ENCODE data around the gene ZEB2. TPM values are rescaled to one million over a fixed set of nuclear protein-coding genes. Genes with fewer than 3 reads are reported as not detected.

ZEB2 gene
- total and polyA plus RNA-seq, 2 donors = 15.3 to 16.1 TPM

- no peak overlapping the region for H3K4me3 ChIP-seq (ENCODE audit: low read length in 2 of 2)
- H3K9me3 ChIP-seq (ENCODE audit: control insufficient read depth in 2 of 2, insufficient read depth in 1 of 2, low read length in 1 of 2) = no peaks in the 10 kb centered on the region
- no peaks in the 10 kb centered on the region for H3K27me3 ChIP-seq (ENCODE audit: control insufficient read depth in 2 of 2, insufficient read depth in 1 of 2, low read length in 1 of 2)
- H3K27ac ChIP-seq (ENCODE audit: low read depth in 1 of 2, low read length in 1 of 2) = no peak overlapping the region
- no peak for DNase-seq (ENCODE audit: low read depth in 6 of 9, low spot score in 9 of 9)
- no peaks in the 10 kb centered on the region for H3K36me3 ChIP-seq (ENCODE audit: control insufficient read depth in 2 of 2, insufficient read depth in 2 of 2, low read length in 1 of 2)
- peaks cover 0 to 5% of the 10 kb centered on the region in 2 donors for H3K4me1 ChIP-seq (ENCODE audit: control insufficient read depth in 2 of 2, insufficient read depth in 2 of 2, low read length in 2 of 2)
- WGBS = 93% methylated on average over 10 of the region's 10 CpGs
These were observed 71.4 kb downstream of the ZEB2 start for GRCh38 chr2:144448389-144449027.

DNA sequence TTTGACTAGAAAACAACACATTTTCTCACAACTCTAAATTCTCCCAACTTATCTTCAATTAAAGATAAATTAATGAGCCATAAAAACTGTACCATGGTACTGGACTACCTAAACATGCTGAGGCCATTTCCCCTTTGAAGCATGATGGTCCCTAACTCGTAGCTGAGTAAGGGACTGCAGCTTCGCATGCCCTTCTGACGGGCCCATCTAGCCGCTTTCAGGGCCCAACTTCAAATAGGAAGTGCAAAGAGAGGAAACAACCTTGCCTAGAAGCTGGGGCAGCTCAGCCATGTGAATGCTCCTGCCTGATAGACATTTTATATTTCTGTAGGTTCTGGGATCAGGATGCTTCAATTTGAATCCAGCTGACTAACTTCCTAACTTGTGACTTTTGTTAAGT, 72.4 kb downstream of the ZEB2 start:
- H3K36me3 ChIP-seq (ENCODE audit: control insufficient read depth in 2 of 2, insufficient read depth in 2 of 2, low read length in 1 of 2) = no peaks in the 10 kb centered on the region
- no peak for DNase-seq (ENCODE audit: low read depth in 6 of 9, low spot score in 9 of 9)
- peaks cover 0 to 2% of the 10 kb centered on the region in 2 donors for H3K4me1 ChIP-seq (ENCODE audit: control insufficient read depth in 2 of 2, insufficient read depth in 2 of 2, low read length in 2 of 2)
- 95% methylated on average over 4 of the region's 4 CpGs for WGBS
- no peak overlapping the region for H3K27ac ChIP-seq (ENCODE audit: low read depth in 1 of 2, low read length in 1 of 2)
- no peaks in the 10 kb centered on the region for H3K27me3 ChIP-seq (ENCODE audit: control insufficient read depth in 2 of 2, insufficient read depth in 1 of 2, low read length in 1 of 2)
- H3K4me3 ChIP-seq (ENCODE audit: low read length in 2 of 2) = no peak overlapping the region
- no peaks in the 10 kb centered on the region for H3K9me3 ChIP-seq (ENCODE audit: control insufficient read depth in 2 of 2, insufficient read depth in 1 of 2, low read length in 1 of 2)

DNA sequence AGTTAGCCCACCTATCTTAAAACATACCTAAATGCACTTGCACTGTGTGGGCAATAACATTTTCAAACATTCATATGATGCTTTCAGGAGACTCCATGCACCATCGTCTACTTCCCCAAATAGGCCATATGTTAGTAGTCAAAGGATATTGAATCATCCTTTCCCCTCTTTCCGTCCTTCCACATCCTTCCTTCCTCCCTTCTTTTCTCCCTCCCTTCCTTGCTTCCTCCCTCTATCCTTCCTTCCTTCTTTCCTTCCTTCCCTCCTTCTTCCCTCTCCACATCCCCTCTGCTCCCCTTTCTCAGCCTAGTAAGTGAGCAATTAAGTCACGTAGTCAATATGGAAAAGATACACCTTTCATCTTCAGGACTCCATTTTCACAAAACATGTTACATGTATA, 73.8 kb downstream of the ZEB2 start:
- no peaks in the 10 kb centered on the region for H3K27me3 ChIP-seq (ENCODE audit: control insufficient read depth in 2 of 2, insufficient read depth in 1 of 2, low read length in 1 of 2)
- H3K4me1 ChIP-seq (ENCODE audit: control insufficient read depth in 2 of 2, insufficient read depth in 2 of 2, low read length in 2 of 2) = no peaks in the 10 kb centered on the region
- no peaks in the 10 kb centered on the region for H3K9me3 ChIP-seq (ENCODE audit: control insufficient read depth in 2 of 2, insufficient read depth in 1 of 2, low read length in 1 of 2)
- H3K4me3 ChIP-seq (ENCODE audit: low read length in 2 of 2) = no peak overlapping the region
- no peak for DNase-seq (ENCODE audit: low read depth in 6 of 9, low spot score in 9 of 9)
- H3K36me3 ChIP-seq (ENCODE audit: control insufficient read depth in 2 of 2, insufficient read depth in 2 of 2, low read length in 1 of 2) = no peaks in the 10 kb centered on the region
- 95% methylated on average over 3 of the region's 3 CpGs for WGBS
- H3K27ac ChIP-seq (ENCODE audit: low read depth in 1 of 2, low read length in 1 of 2) = no peak overlapping the region

DNA sequence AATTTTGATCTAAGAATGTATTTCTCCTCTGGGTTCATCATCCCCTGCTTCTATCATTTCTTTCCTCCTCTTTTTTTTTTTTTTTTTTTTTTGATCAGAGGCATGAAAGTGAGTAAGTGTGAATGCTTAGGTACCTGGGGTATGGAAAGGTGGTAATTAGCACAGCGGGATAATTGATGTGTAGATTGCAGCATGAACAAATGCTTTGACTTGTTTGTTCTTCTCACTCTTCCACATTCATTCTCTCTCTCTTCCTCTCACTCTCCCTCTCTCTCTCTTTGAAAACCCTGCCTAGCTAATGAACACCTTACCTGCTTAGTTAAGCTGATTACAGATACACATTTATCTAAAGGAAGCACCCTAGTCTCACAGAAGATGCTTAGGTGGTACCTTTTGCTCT, 74.7 kb downstream of the ZEB2 start:
- no peaks in the 10 kb centered on the region for H3K27me3 ChIP-seq (ENCODE audit: control insufficient read depth in 2 of 2, insufficient read depth in 1 of 2, low read length in 1 of 2)
- 95% methylated on average over 1 of the region's 1 CpG for whole genome bisulfite sequencing
- no peaks in the 10 kb centered on the region for H3K9me3 ChIP-seq (ENCODE audit: control insufficient read depth in 2 of 2, insufficient read depth in 1 of 2, low read length in 1 of 2)
- no peaks in the 10 kb centered on the region for H3K4me1 ChIP-seq (ENCODE audit: control insufficient read depth in 2 of 2, insufficient read depth in 2 of 2, low read length in 2 of 2)
- no peak overlapping the region for H3K27ac ChIP-seq (ENCODE audit: low read depth in 1 of 2, low read length in 1 of 2)
- H3K4me3 ChIP-seq (ENCODE audit: low read length in 2 of 2) = no peak overlapping the region
- no peaks in the 10 kb centered on the region for H3K36me3 ChIP-seq (ENCODE audit: control insufficient read depth in 2 of 2, insufficient read depth in 2 of 2, low read length in 1 of 2)
- no peak for DNase-seq (ENCODE audit: low read depth in 6 of 9, low spot score in 9 of 9)

DNA sequence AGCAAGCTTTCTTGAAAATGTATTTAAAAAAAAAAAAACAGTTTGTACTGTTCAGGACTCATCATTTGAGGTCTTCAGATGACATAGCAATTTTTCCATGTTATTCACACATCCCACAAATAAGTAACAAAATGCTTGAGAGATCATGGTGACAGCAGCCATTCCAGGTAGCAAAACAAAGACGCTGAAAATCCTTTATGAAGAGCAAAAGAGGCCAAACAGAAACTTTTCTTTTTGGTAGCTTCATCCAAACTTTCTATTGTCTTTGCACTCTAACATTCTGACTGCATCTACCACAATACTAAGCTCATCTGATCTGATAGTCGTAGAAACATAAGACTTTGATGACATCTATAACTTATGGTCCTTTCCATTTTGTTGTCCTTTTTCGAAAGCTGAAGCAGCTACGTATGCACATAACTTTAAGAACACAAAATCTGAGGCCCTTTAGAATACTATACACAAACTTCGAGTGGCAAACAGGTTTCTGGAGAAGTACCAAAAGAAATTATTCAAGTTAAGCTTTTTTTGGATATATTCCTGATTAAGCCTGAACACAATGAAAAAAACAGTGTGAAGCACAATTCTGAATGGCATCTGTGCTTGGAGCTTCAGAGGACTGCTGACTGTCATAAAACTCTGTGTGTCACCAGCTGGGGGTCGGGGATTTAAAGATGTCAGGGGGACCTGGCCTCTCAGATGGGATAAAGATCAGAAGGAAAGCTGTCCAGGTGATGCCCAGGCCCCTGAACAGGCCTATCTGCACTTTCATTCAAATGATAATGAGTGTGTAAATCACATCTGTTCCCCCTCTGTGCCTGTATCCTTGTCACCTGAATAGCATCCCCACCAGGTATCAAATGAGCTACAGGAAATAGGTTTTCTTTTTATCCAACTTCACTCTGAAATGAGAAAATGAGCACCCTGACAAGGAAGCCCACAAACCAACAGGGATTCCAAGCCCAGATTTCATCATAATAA, 75.8 kb downstream of the ZEB2 start:
- H3K4me3 ChIP-seq (ENCODE audit: low read length in 2 of 2) = no peak overlapping the region
- H3K36me3 ChIP-seq (ENCODE audit: control insufficient read depth in 2 of 2, insufficient read depth in 2 of 2, low read length in 1 of 2) = no peaks in the 10 kb centered on the region
- no peaks in the 10 kb centered on the region for H3K4me1 ChIP-seq (ENCODE audit: control insufficient read depth in 2 of 2, insufficient read depth in 2 of 2, low read length in 2 of 2)
- no peaks in the 10 kb centered on the region for H3K9me3 ChIP-seq (ENCODE audit: control insufficient read depth in 2 of 2, insufficient read depth in 1 of 2, low read length in 1 of 2)
- no peaks in the 10 kb centered on the region for H3K27me3 ChIP-seq (ENCODE audit: control insufficient read depth in 2 of 2, insufficient read depth in 1 of 2, low read length in 1 of 2)
- DNase-seq (ENCODE audit: low read depth in 6 of 9, low spot score in 9 of 9) = no peak
- whole genome bisulfite sequencing = 87% methylated on average over 6 of the region's 6 CpGs
- H3K27ac ChIP-seq (ENCODE audit: low read depth in 1 of 2, low read length in 1 of 2) = no peak overlapping the region

GRCh38 chr2:144441711-144442141, 78.2 kb downstream of the ZEB2 start:
- 95% methylated on average over 2 of the region's 2 CpGs for WGBS
- no peak overlapping the region for H3K27ac ChIP-seq (ENCODE audit: low read depth in 1 of 2, low read length in 1 of 2)
- no peaks in the 10 kb centered on the region for H3K4me1 ChIP-seq (ENCODE audit: control insufficient read depth in 2 of 2, insufficient read depth in 2 of 2, low read length in 2 of 2)
- H3K27me3 ChIP-seq (ENCODE audit: control insufficient read depth in 2 of 2, insufficient read depth in 1 of 2, low read length in 1 of 2) = no peaks in the 10 kb centered on the region
- H3K36me3 ChIP-seq (ENCODE audit: control insufficient read depth in 2 of 2, insufficient read depth in 2 of 2, low read length in 1 of 2) = no peaks in the 10 kb centered on the region
- no peak overlapping the region for H3K4me3 ChIP-seq (ENCODE audit: low read length in 2 of 2)
- H3K9me3 ChIP-seq (ENCODE audit: control insufficient read depth in 2 of 2, insufficient read depth in 1 of 2, low read length in 1 of 2) = no peaks in the 10 kb centered on the region
- no peak for DNase-seq (ENCODE audit: low read depth in 6 of 9, low spot score in 9 of 9)

- 99% methylated on average over 1 of the region's 1 CpG for WGBS
These were observed 79.9 kb downstream of the ZEB2 start for GRCh38 chr2:144439993-144440392.

DNA sequence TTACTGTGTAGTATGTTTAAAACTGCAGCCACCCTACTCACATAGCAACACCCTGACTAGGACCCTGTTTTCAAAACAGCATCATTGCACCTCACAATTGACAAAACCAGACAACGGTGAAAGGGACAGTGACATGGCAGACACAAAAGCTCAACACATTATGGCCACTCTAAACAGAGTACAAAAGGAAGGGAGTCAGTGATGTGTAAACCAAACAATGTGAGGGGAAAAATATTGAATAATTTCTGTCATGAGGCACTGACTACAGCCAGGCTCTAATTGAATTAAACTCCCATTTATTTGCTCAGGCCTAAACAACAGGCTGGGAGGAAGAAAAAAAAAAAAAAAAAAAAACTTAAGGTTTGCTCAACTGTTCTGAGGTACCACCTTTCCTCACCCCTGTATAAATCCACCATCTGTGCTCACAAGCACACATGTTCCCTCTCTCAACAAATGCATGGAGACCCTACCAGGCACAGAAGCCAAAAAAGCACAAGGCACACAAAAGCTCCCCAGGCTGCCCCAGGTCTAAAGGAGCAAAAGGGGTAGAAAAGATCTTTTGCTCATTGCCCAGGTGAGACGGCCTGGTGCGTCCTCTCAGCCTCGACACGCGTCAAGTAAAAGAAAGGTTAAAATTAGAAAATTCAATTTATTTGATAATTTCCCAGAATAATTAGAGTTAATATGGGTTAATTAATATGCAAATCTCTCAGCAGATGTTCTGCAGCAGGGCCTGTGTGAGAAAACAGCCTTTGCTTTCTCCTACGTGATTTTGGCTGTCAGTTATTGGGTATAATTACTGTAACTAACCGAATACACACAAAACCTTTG, 80.9 kb downstream of the ZEB2 start:
- Histone ChIP-seq H3K27me3 (ENCODE audit: control insufficient read depth in 2 of 2, insufficient read depth in 1 of 2, low read length in 1 of 2) (no peaks in the 10 kb centered on the region), H3K36me3 (ENCODE audit: control insufficient read depth in 2 of 2, insufficient read depth in 2 of 2, low read length in 1 of 2) (no peaks in the 10 kb centered on the region), H3K4me1 (ENCODE audit: control insufficient read depth in 2 of 2, insufficient read depth in 2 of 2, low read length in 2 of 2) (no peaks in the 10 kb centered on the region), H3K9me3 (ENCODE audit: control insufficient read depth in 2 of 2, insufficient read depth in 1 of 2, low read length in 1 of 2) (no peaks in the 10 kb centered on the region), H3K4me3 (ENCODE audit: low read length in 2 of 2) (no peak overlapping the region), H3K27ac (ENCODE audit: low read depth in 1 of 2, low read length in 1 of 2) (no peak overlapping the region)
- WGBS = 97% methylated on average over 8 of the region's 8 CpGs
- no peak for DNase-seq (ENCODE audit: low read depth in 6 of 9, low spot score in 9 of 9)

More at GRCh38 chr2:144439993-144440392, 79.9 kb downstream of the ZEB2 start:
- H3K36me3 ChIP-seq (ENCODE audit: control insufficient read depth in 2 of 2, insufficient read depth in 2 of 2, low read length in 1 of 2) = no peaks in the 10 kb centered on the region
- no peak overlapping the region for H3K4me3 ChIP-seq (ENCODE audit: low read length in 2 of 2)
- no peaks in the 10 kb centered on the region for H3K27me3 ChIP-seq (ENCODE audit: control insufficient read depth in 2 of 2, insufficient read depth in 1 of 2, low read length in 1 of 2)
- H3K9me3 ChIP-seq (ENCODE audit: control insufficient read depth in 2 of 2, insufficient read depth in 1 of 2, low read length in 1 of 2) = no peaks in the 10 kb centered on the region
- no peak overlapping the region for H3K27ac ChIP-seq (ENCODE audit: low read depth in 1 of 2, low read length in 1 of 2)
- DNase-seq (ENCODE audit: low read depth in 6 of 9, low spot score in 9 of 9) = no peak
- no peaks in the 10 kb centered on the region for H3K4me1 ChIP-seq (ENCODE audit: control insufficient read depth in 2 of 2, insufficient read depth in 2 of 2, low read length in 2 of 2)
